ENCODE measurements around the gene CCND1. TPM values are rescaled to one million over a fixed set of nuclear protein-coding genes. Genes with fewer than 3 reads are reported as not detected.

CCND1 gene
- total RNA-seq, 1 donor from 2014 or later = 283 TPM

GRCh38 chr11:69702239-69702691 is 61.3 kb downstream of the CCND1 start:
- intact Hi-C loops (cut with DNase I) = no loop called here
- peaks cover 81% of the 10 kb centered on the region for H3K27me3 ChIP-seq
- no peak overlapping the region for H3K4me3 ChIP-seq
- H3K27ac ChIP-seq = no peak overlapping the region
- no peaks in the 10 kb centered on the region for H3K36me3 ChIP-seq
- DNase-seq (no peak), ATAC-seq (no peak)
- TF ChIP-seq CTCF (IDR thresholded peaks at IDR 0.05) = no peak
- H3K4me1 ChIP-seq = peaks cover 23% of the 10 kb centered on the region
- no peaks in the 10 kb centered on the region for H3K9me3 ChIP-seq

- H3K4me1 ChIP-seq = peaks cover 23% of the 10 kb centered on the region
- no peaks in the 10 kb centered on the region for H3K9me3 ChIP-seq
- DNase-seq = no peak
- no peaks in the 10 kb centered on the region for H3K36me3 ChIP-seq
- no peak overlapping the region for H3K4me3 ChIP-seq
- peaks cover 86% of the 10 kb centered on the region for H3K27me3 ChIP-seq
- H3K27ac ChIP-seq = no peak overlapping the region
- intact Hi-C loops (cut with DNase I) = no loop called here
- ATAC-seq = no peak
- no peak for TF ChIP-seq CTCF (IDR thresholded peaks at IDR 0.05)
Measured at GRCh38 chr11:69702769-69703452, 62.0 kb downstream of the CCND1 start.

- no peak for ATAC-seq
- no peaks in the 10 kb centered on the region for H3K36me3 ChIP-seq
- no peaks in the 10 kb centered on the region for H3K9me3 ChIP-seq
- no peak for TF ChIP-seq CTCF (IDR thresholded peaks at IDR 0.05)
- no peak overlapping the region for H3K27ac ChIP-seq
- intact Hi-C loops (cut with DNase I) = no loop called here
- DNase-seq = no peak
- peaks cover 87% of the 10 kb centered on the region for H3K27me3 ChIP-seq
- no peak overlapping the region for H3K4me3 ChIP-seq
- peaks cover 23% of the 10 kb centered on the region for H3K4me1 ChIP-seq
Measured at GRCh38 chr11:69703453-69703767, 62.5 kb downstream of the CCND1 start.

Other genes starting within 250 kb of the CCND1 start
- gene LINC01488, start 159.5 kb upstream of the CCND1 start, total RNA-seq = not detected
- 25.7 TPM for gene LTO1, start 34.2 kb downstream of the CCND1 start, total RNA-seq
- not detected for gene FGF19, start 62.9 kb downstream of the CCND1 start, total RNA-seq
- not detected for gene FGF4, start 134.2 kb downstream of the CCND1 start, total RNA-seq
- not detected for gene FGF3, start 178.3 kb downstream of the CCND1 start, total RNA-seq

Measured in upper lobe of right lung (tissue), 1 donor.